ENCODE measurements around the gene SPCS3.

SPCS3 gene

GRCh38 chr4:176272799-176273198 lies 47.0 kb upstream of the SPCS3 start:
- Histone ChIP-seq H4K20me1 (ENCODE audit: insufficient read depth, low read length) (no peaks in the 10 kb centered on the region), H3K27ac (ENCODE audit: low read depth, low read length, poor library complexity, severe bottlenecking) (no peak overlapping the region), H3K9ac (ENCODE audit: low read length) (no peak overlapping the region), H3K9me3 (ENCODE audit: low read length) (no peaks in the 10 kb centered on the region), H3K4me1 (ENCODE audit: insufficient read depth, low read length, severe bottlenecking) (no peaks in the 10 kb centered on the region), H3F3A (ENCODE audit: insufficient read depth, low read length) (no peaks in the 10 kb centered on the region), H3K9me2 (ENCODE audit: low read depth, low read length) (no peaks in the 10 kb centered on the region), H3K4me2 (ENCODE audit: low read length) (no peak overlapping the region), H3K4me3 (ENCODE audit: low read depth, low read length, poor library complexity, severe bottlenecking) (no peak overlapping the region), H3K36me3 (ENCODE audit: insufficient read depth, low read length) (no peaks in the 10 kb centered on the region), H3K79me2 (ENCODE audit: insufficient read depth, low read length) (no peaks in the 10 kb centered on the region), H2AFZ (ENCODE audit: low read length) (no peak overlapping the region), H3K27me3 (ENCODE audit: insufficient read depth, low read length) (no peaks in the 10 kb centered on the region)
- TF ChIP-seq CTCF (IDR thresholded peaks at IDR 0.05; ENCODE audit: low read length) (no peak), EZH2 (IDR thresholded peaks at IDR 0.05; ENCODE audit: borderline replicate concordance, low read length) (no peak)

- Histone ChIP-seq H4K20me1 (ENCODE audit: insufficient read depth, low read length) (no peaks in the 10 kb centered on the region), H3K27me3 (ENCODE audit: insufficient read depth, low read length) (no peaks in the 10 kb centered on the region), H3K36me3 (ENCODE audit: insufficient read depth, low read length) (no peaks in the 10 kb centered on the region), H3K4me1 (ENCODE audit: insufficient read depth, low read length, severe bottlenecking) (no peaks in the 10 kb centered on the region), H3K9ac (ENCODE audit: low read length) (no peak overlapping the region), H3K27ac (ENCODE audit: low read depth, low read length, poor library complexity, severe bottlenecking) (no peak overlapping the region), H3K79me2 (ENCODE audit: insufficient read depth, low read length) (no peaks in the 10 kb centered on the region), H3K9me3 (ENCODE audit: low read length) (no peaks in the 10 kb centered on the region), H3K4me3 (ENCODE audit: low read depth, low read length, poor library complexity, severe bottlenecking) (no peak overlapping the region), H3K9me2 (ENCODE audit: low read depth, low read length) (no peaks in the 10 kb centered on the region), H2AFZ (ENCODE audit: low read length) (no peak overlapping the region), H3K4me2 (ENCODE audit: low read length) (no peak overlapping the region), H3F3A (ENCODE audit: insufficient read depth, low read length) (no peaks in the 10 kb centered on the region)
- TF ChIP-seq CTCF (IDR thresholded peaks at IDR 0.05; ENCODE audit: low read length) (no peak), EZH2 (IDR thresholded peaks at IDR 0.05; ENCODE audit: borderline replicate concordance, low read length) (no peak)
These were observed 46.0 kb upstream of the SPCS3 start for GRCh38 chr4:176273736-176274135.

- no peaks in the 10 kb centered on the region for H4K20me1 ChIP-seq (ENCODE audit: insufficient read depth, low read length)
- H3K27me3 ChIP-seq (ENCODE audit: insufficient read depth, low read length) = no peaks in the 10 kb centered on the region
- H3K4me3 ChIP-seq (ENCODE audit: low read depth, low read length, poor library complexity, severe bottlenecking) = no peak overlapping the region
- no peak overlapping the region for H3K9ac ChIP-seq (ENCODE audit: low read length)
- H3K27ac ChIP-seq (ENCODE audit: low read depth, low read length, poor library complexity, severe bottlenecking) = no peak overlapping the region
- H3K4me1 ChIP-seq (ENCODE audit: insufficient read depth, low read length, severe bottlenecking) = no peaks in the 10 kb centered on the region
- H3K9me3 ChIP-seq (ENCODE audit: low read length) = no peaks in the 10 kb centered on the region
- no peak for TF ChIP-seq EZH2 (IDR thresholded peaks at IDR 0.05; ENCODE audit: borderline replicate concordance, low read length)
- H2AFZ ChIP-seq (ENCODE audit: low read length) = no peak overlapping the region
- H3K79me2 ChIP-seq (ENCODE audit: insufficient read depth, low read length) = no peaks in the 10 kb centered on the region
- H3K36me3 ChIP-seq (ENCODE audit: insufficient read depth, low read length) = no peaks in the 10 kb centered on the region
- no peak overlapping the region for H3K4me2 ChIP-seq (ENCODE audit: low read length)
- no peaks in the 10 kb centered on the region for H3K9me2 ChIP-seq (ENCODE audit: low read depth, low read length)
- no peaks in the 10 kb centered on the region for H3F3A ChIP-seq (ENCODE audit: insufficient read depth, low read length)
These were observed 45.3 kb upstream of the SPCS3 start for GRCh38 chr4:176274441-176274840.

GRCh38 chr4:176276710-176277109 lies 43.1 kb upstream of the SPCS3 start:
- Histone ChIP-seq H3K9me3 (ENCODE audit: low read length) (no peaks in the 10 kb centered on the region), H3K4me1 (ENCODE audit: insufficient read depth, low read length, severe bottlenecking) (no peaks in the 10 kb centered on the region), H3K4me3 (ENCODE audit: low read depth, low read length, poor library complexity, severe bottlenecking) (no peak overlapping the region), H3K36me3 (ENCODE audit: insufficient read depth, low read length) (no peaks in the 10 kb centered on the region), H3K9me2 (ENCODE audit: low read depth, low read length) (no peaks in the 10 kb centered on the region), H2AFZ (ENCODE audit: low read length) (no peak overlapping the region), H3K79me2 (ENCODE audit: insufficient read depth, low read length) (no peaks in the 10 kb centered on the region), H3K27me3 (ENCODE audit: insufficient read depth, low read length) (no peaks in the 10 kb centered on the region), H3K9ac (ENCODE audit: low read length) (no peak overlapping the region), H3K27ac (ENCODE audit: low read depth, low read length, poor library complexity, severe bottlenecking) (no peak overlapping the region), H3K4me2 (ENCODE audit: low read length) (no peak overlapping the region), H3F3A (ENCODE audit: insufficient read depth, low read length) (no peaks in the 10 kb centered on the region), H4K20me1 (ENCODE audit: insufficient read depth, low read length) (no peaks in the 10 kb centered on the region)
- no peak for TF ChIP-seq CTCF (IDR thresholded peaks at IDR 0.05; ENCODE audit: low read length)
- TF ChIP-seq EZH2 (IDR thresholded peaks at IDR 0.05; ENCODE audit: borderline replicate concordance, low read length) = no peak
